NCI-H128 (cell line): ENCODE data around the gene TBC1D5.

Experiments used
- DNase-seq: peaks from one replicate; lab custom pipeline; 2025; ENCODE audit not compliant: unreplicated experiment; lab: John Stamatoyannopoulos, UW

The TBC1D5 gene

DNA sequence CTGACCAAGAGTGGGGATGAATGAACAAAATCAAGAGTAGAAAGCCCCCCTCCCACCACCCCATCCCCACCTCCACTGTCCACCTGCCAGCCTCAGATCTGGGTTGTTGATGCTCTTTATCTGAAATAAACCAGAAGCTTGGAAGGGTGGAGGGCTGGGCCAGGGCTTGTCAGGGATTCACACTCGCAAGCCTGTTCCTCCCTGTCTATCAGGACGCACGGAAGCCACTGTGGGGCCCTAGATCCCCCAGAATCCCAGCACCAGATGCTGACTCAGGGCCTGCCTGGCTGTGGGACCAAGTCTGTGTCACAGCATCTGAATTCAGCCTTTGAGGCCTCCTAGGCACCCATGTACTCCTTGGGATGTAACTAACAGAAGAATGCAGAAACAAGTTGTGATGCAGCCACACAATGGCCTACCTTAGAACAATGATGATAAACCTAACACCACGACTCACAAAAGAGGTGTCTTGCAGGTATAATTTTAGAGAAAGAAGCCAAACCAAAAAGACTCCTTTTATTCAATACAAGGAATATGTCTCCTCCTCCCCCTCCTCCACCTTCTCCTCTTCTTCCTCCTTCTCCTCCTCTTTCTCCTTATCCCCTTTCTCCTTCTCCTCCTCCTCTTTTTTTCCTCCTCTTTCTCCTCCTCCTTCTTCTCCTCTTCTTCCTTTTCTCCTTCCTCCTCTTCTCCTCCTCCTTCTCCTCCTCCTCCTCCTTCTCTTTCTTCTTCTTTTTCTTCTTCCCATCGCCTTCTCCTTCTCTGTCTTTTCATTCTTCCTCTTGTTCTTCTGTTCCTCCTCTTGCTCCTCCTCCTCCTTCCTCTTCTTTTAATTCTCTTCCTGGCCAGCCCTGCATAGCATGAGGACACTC is 623.0 kb downstream of the TBC1D5 start:
- no peak for DNase-seq

GRCh38 chr3:17118771-17119170 is 623.7 kb downstream of the TBC1D5 start:
- DNase-seq = no peak

GRCh38 chr3:17116007-17116600 is 626.3 kb downstream of the TBC1D5 start:
- DNase-seq = no peak

- DNase-seq = no peak
Measured at GRCh38 chr3:17115186-17115585, 627.2 kb downstream of the TBC1D5 start.

- no peak for DNase-seq
Measured at GRCh38 chr3:17111586-17111985, 630.8 kb downstream of the TBC1D5 start.

- no peak for DNase-seq
Measured at GRCh38 chr3:17110660-17111396, 631.6 kb downstream of the TBC1D5 start.
